ENCODE results near the gene GREB1.

GREB1 gene

DNA sequence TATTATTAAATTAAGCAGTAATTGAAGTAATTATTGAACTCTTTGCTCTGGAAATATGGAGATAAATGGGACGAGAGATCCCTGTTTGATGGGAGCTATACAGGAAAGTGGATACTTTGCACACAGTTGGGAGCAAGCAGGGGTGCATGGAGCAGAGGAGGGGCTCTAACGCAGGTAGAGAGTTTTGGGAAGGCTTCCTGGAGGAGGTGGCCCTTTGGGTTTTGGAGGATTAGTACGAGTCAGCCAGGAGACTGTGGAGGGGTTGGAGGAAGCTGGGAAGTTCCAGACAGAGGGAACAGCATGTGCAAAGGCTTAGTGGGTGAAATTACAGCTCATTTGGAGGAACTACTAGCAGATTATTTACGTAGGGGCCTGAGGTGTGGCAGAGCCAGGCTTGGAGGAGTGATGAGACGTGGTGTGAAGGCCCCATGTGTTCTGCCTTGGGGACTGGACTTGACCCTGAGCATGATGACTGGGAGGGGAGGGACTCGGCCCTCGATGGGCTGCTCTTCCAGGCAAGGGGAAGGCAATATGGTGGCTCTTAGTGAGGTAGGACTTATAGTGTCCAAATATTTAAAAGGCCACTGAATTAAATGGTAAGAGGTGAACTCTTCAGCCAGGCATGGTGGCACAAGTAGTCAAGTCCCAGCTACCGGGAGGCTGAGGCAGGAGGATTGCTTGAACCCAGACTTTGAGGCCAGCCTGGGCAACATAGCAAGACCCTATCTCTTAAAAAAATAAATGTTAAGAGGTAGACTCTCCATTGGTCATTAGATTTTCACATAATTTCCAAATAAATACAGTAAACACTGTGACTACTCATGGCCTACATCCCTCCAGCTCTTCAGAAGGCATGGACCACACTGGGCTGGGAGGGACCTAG is 30.2 kb downstream of the GREB1 start:
- no peak for DNase-seq

DNA sequence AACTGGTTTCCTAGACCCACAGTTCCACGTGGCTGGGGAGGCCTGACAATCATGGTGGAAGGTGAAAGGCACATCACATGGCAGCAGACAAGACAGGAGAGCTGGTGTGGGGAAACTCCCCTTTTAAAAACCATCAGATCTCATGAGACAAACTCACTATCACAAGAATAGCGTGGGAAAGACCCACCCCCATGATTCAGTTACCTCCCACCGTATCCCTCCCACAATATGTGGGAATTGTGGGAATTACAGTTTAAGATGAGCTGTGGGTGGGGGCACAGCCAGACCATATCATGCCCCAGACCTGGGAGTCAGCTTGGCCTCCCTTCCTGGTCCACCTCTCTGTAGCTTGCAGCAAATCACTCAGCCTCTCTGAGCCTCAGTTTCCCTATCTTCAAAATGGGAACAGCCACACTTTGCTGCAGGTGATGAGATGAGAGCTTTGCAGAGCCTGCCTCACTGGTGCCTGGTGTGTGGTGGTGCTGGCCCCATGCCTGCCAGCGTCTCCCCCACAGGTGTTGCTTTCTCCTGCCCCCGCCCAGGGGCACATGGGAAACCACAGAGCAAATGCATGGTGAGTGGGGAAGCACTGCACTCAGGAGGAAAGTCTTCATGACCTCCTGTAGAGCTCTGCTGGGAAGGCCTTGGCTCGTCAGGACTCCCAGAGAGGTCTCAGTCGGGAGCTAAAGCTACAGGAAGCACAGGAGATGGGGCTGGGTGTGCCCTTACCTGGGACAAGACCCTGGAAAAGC is 31.1 kb downstream of the GREB1 start:
- DNase-seq, result no peak

GRCh38 chr2:11566383-11566782 is 32.5 kb downstream of the GREB1 start:
- no peak for DNase-seq

GRCh38 chr2:11567631-11568031 is 33.8 kb downstream of the GREB1 start:
- no peak for DNase-seq

- DNase-seq, result no peak
These were observed 34.6 kb downstream of the GREB1 start for GRCh38 chr2:11568436-11568835.

- no peak for DNase-seq
These were observed 35.8 kb downstream of the GREB1 start for GRCh38 chr2:11569636-11570035.

- no peak for DNase-seq
These were observed 37.3 kb downstream of the GREB1 start for GRCh38 chr2:11571170-11571569.

- DNase-seq, result no peak
These were observed 39.2 kb downstream of the GREB1 start for GRCh38 chr2:11572996-11573395.

- DNase-seq, result no peak
These were observed 39.8 kb downstream of the GREB1 start for GRCh38 chr2:11573418-11574175.

- DNase-seq, result no peak
These were observed 40.6 kb downstream of the GREB1 start for GRCh38 chr2:11574176-11575046.

DNA sequence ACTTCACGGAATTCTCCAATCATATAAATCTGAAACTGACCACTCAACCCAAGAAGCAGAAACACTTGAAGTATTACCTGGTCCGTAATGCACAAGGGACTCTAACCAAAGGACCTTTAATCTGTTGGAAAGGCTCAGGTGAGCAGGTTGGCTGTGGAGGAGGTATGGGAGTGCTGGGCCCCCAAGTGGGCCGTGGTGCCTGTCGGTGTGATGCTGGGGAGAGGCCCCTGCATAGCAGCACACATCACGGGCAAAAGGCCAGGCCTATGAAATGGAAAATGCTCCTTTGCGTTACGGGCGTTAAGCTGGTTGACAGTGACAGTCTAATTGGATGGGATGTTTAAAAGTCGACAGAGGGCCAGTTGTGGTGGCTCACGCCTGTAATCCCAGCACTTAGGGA is 42.6 kb downstream of the GREB1 start:
- DNase-seq, result no peak

DNA sequence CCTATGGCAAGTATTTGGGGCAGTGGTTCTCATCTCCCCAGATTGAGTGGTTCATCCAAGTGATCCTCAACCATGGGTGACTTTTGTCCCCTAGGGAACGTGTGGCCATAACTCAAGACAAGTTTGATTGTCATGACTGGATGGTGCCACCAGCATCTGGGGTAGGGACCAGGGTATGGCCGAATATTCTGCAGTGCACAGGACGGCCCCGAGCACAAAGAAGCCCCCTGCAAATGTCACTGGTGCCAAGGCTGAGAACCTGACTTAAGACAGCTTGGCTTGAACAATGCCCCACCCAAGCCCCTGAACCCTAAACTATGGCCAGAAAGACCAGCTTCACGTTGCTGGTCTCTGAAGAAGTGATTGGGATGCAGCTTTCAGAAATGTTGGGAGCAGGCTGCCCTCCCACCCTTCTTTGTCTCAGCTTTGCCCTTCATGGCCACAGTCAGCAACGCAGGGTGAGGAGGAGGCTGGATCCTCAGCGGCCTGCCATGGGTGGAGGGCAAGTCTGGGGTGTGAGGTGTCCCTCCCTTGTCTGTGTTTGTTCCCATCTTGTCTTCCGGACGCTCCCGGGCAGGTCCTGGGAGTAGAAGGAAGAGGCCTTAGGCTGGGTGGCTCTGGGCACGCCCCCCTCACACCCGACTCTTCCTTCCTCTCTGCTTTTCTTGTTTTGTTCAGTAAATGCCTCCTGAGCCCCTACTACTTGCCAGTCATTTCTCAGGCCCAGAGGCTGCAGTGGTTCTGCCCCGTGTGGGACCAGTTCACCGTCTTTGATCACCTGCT is 43.4 kb downstream of the GREB1 start:
- DNase-seq, result no peak

- DNase-seq, result no peak
These were observed 44.5 kb downstream of the GREB1 start for GRCh38 chr2:11578081-11578948.

- no peak for DNase-seq
These were observed 45.3 kb downstream of the GREB1 start for GRCh38 chr2:11578986-11579774.

- DNase-seq, result no peak
These were observed 46.2 kb downstream of the GREB1 start for GRCh38 chr2:11579867-11580659.

GRCh38 chr2:11580697-11581096 is 46.9 kb downstream of the GREB1 start:
- DNase-seq, result no peak

DNA sequence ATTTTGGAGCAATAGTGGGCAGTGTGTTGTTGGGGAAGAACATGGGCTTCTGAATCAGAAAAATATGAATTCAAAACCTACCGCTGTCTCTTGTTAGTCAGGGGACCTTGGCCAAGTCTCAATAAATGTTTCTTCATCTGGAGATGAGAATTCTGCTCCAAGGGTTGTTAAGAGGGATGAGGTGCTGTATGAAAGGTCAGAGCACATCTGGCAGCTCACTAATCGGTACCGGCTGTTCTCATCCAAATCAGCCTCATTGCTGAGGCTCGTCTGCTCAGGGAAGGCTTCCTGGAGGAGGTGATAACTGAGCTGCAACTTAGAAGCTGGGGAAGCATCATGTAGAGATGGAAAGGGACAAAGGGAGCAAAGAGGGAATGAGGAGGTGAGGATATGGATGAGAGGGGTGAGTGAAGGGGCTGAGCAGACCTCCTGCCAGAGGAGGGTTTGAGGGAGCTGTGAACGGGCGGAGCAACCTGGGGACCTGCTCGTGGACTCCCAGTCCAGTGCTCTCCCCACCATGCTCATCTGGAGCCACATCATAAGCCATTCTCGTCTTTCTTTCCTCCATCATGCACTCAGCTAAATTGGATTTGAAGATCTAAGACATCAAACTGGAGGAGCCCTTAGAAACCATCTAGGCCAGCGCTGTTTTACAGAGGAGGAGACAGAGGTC is 47.4 kb downstream of the GREB1 start:
- DNase-seq, result no peak
